ENCODE results near the gene SCARF2.

DNA sequence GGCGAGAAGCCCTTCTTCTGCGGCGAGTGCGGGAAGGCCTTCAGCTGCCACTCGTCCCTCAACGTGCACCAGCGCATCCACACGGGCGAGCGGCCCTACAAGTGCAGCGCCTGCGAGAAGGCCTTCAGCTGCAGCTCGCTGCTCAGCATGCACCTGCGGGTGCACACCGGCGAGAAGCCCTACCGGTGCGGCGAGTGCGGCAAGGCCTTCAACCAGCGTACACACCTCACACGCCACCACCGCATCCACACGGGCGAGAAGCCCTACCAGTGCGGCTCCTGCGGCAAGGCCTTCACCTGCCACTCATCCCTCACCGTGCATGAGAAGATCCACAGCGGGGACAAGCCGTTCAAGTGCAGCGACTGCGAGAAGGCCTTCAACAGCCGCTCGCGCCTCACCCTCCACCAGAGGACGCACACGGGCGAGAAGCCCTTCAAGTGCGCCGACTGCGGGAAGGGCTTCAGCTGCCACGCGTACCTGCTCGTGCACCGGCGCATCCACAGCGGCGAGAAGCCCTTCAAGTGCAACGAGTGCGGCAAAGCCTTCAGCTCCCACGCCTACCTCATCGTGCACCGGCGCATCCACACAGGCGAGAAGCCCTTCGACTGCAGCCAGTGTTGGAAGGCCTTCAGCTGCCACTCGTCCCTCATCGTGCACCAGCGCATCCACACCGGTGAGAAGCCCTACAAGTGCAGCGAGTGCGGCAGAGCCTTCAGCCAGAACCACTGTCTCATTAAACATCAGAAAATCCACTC is 31.5 kb downstream of the SCARF2 start:
- TF ChIP-seq, protein P1, sequence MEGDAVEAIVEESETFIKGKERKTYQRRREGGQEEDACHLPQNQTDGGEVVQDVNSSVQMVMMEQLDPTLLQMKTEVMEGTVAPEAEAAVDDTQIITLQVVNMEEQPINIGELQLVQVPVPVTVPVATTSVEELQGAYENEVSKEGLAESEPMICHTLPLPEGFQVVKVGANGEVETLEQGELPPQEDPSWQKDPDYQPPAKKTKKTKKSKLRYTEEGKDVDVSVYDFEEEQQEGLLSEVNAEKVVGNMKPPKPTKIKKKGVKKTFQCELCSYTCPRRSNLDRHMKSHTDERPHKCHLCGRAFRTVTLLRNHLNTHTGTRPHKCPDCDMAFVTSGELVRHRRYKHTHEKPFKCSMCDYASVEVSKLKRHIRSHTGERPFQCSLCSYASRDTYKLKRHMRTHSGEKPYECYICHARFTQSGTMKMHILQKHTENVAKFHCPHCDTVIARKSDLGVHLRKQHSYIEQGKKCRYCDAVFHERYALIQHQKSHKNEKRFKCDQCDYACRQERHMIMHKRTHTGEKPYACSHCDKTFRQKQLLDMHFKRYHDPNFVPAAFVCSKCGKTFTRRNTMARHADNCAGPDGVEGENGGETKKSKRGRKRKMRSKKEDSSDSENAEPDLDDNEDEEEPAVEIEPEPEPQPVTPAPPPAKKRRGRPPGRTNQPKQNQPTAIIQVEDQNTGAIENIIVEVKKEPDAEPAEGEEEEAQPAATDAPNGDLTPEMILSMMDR (conservative IDR thresholded peaks at IDR 0.05 in 1 of 2, IDR thresholded peaks at IDR 0.05 in 1 of 2; ENCODE audit: extremely low read depth in 1 of 2, insufficient read depth in 1 of 2, low read depth in 1 of 2, low read length in 2 of 2), result no peak
- TF ChIP-seq EZH2 (IDR thresholded peaks at IDR 0.05; ENCODE audit: borderline replicate concordance, low read length), result no peak
